ENCODE results near the gene PHYHD1. TPM values are rescaled to one million over a fixed set of nuclear protein-coding genes. Genes with fewer than 3 reads are reported as not detected.

Gene PHYHD1
- total RNA-seq, 1 experiment from 2014 or later: 0.32 TPM

GRCh38 chr9:128946571-128947276, 25.9 kb downstream of the PHYHD1 start:
- Histone ChIP-seq H3K4me2 (ENCODE audit: low read length) (peak overlapping the region; percentile 95), H3K9me3 (ENCODE audit: control insufficient read depth in 1 of 2, insufficient read depth in 1 of 2, low read depth in 1 of 2, low read length in 2 of 2) (no peaks in the 10 kb centered on the region), H2AFZ (ENCODE audit: low read depth, low read length, poor library complexity, severe bottlenecking) (no peak overlapping the region), H3K79me2 (ENCODE audit: insufficient read depth, low read length) (peaks cover 37% of the 10 kb centered on the region), H3K27me3 (ENCODE audit: insufficient read depth, low read length) (no peaks in the 10 kb centered on the region), H4K20me1 (ENCODE audit: insufficient read depth) (no peaks in the 10 kb centered on the region), H3K4me1 (ENCODE audit: control insufficient read depth in 1 of 2, insufficient read depth in 2 of 2, low read length in 2 of 2) (peaks cover 8 to 18% of the 10 kb centered on the region in 2 experiments; a peak in 2 of 4 replicates), H3K36me3 (ENCODE audit: control insufficient read depth in 1 of 2, insufficient read depth in 2 of 2, low read length in 2 of 2) (peaks cover 2 to 5% of the 10 kb centered on the region in 2 experiments; a peak in 1 of 4 replicates), H3K9me2 (ENCODE audit: insufficient read depth) (no peaks in the 10 kb centered on the region), H3K27ac (ENCODE audit: low read depth, low read length) (peak overlapping the region; percentile 94), H3K9ac (ENCODE audit: low read length) (peak overlapping the region; percentile 100), H3K4me3 (replicated peaks in 1 of 2; ENCODE audit: low read depth in 1 of 2, low read length in 2 of 2) (peak overlapping the region; percentile 90 to 100)
- CTCF ChIA-PET: no interaction called here
- ATAC-seq (peak; percentile 35), DNase-seq (ENCODE audit: low read depth, low spot score) (no peak)
- BruUV-seq (replicated peaks): TSS peak; percentile 82
- RAD21 ChIA-PET (ENCODE audit: low non-redundant PET in 1 of 2, low total read pairs in 2 of 2, uncharacterized antibody in 2 of 2, unreplicated experiment in 2 of 2): no interaction called here
- POLR2A ChIA-PET: no interaction called here
- intact Hi-C loops (cut with micrococcal nuclease): no loop called here
- no peak for TF ChIP-seq RAD21 (IDR thresholded peaks at IDR 0.05; ENCODE audit: low read depth)
- TF ChIP-seq ZNF274 (IDR thresholded peaks at IDR 0.05; ENCODE audit: low read depth, low read length): no peak
- TF ChIP-seq CEBPB (IDR thresholded peaks at IDR 0.05; ENCODE audit: low read depth): no peak
- TF ChIP-seq MAX (IDR thresholded peaks at IDR 0.05): no peak
- TF ChIP-seq EZH2phosphoT487 (IDR thresholded peaks at IDR 0.05; ENCODE audit: borderline replicate concordance): no peak
- TF ChIP-seq FOSL1 (IDR thresholded peaks at IDR 0.05; ENCODE audit: low read depth): no peak

- peak overlapping the region; percentile 95 for H3K4me2 ChIP-seq (ENCODE audit: low read length)
- no peaks in the 10 kb centered on the region for H4K20me1 ChIP-seq (ENCODE audit: insufficient read depth)
- ATAC-seq (no peak; the same call in 1 of the 2 replicates), DNase-seq (ENCODE audit: low read depth, low spot score) (no peak)
- no peak overlapping the region for H2AFZ ChIP-seq (ENCODE audit: low read depth, low read length, poor library complexity, severe bottlenecking)
- RAD21 ChIA-PET (ENCODE audit: low non-redundant PET in 1 of 2, low total read pairs in 2 of 2, uncharacterized antibody in 2 of 2, unreplicated experiment in 2 of 2): no interaction called here
- no peaks in the 10 kb centered on the region for H3K9me2 ChIP-seq (ENCODE audit: insufficient read depth)
- peak overlapping the region; percentile 94 for H3K27ac ChIP-seq (ENCODE audit: low read depth, low read length)
- BruUV-seq (replicated peaks): no TSS peak
- H3K27me3 ChIP-seq (ENCODE audit: insufficient read depth, low read length): no peaks in the 10 kb centered on the region
- peaks cover 37% of the 10 kb centered on the region for H3K79me2 ChIP-seq (ENCODE audit: insufficient read depth, low read length)
- H3K9ac ChIP-seq (ENCODE audit: low read length): peak overlapping the region; percentile 100
- CTCF ChIA-PET: interaction anchor here (1.2 kb wide), 1 partner anchor 223 kb away, joined by 3 read pairs; the partner anchor contains the start of gene ZDHHC12
- POLR2A ChIA-PET: no interaction called here
- no peaks in the 10 kb centered on the region for H3K9me3 ChIP-seq (ENCODE audit: control insufficient read depth in 1 of 2, insufficient read depth in 1 of 2, low read depth in 1 of 2, low read length in 2 of 2)
- H3K4me1 ChIP-seq (ENCODE audit: control insufficient read depth in 1 of 2, insufficient read depth in 2 of 2, low read length in 2 of 2): peaks cover 8 to 18% of the 10 kb centered on the region in 2 experiments; a peak in 2 of 4 replicates
- peaks cover 2 to 5% of the 10 kb centered on the region in 2 experiments; a peak in 1 of 4 replicates for H3K36me3 ChIP-seq (ENCODE audit: control insufficient read depth in 1 of 2, insufficient read depth in 2 of 2, low read length in 2 of 2)
- intact Hi-C loops (cut with micrococcal nuclease): no loop called here
- H3K4me3 ChIP-seq (replicated peaks in 1 of 2; ENCODE audit: low read depth in 1 of 2, low read length in 2 of 2): peak overlapping the region; percentile 90 to 100
- TF ChIP-seq CEBPB (IDR thresholded peaks at IDR 0.05; ENCODE audit: low read depth) (no peak), ZNF274 (IDR thresholded peaks at IDR 0.05; ENCODE audit: low read depth, low read length) (no peak), FOSL1 (IDR thresholded peaks at IDR 0.05; ENCODE audit: low read depth) (no peak), ZFX (IDR thresholded peaks at IDR 0.05) (peak; percentile 65; the same call in 1 of the 2 replicates)
Measured at GRCh38 chr9:128947277-128947526, 26.4 kb downstream of the PHYHD1 start.

Measured in HCT116 (cell line).